ENCODE data around the gene EFHD2. TPM values are rescaled to one million over a fixed set of nuclear protein-coding genes. Genes with fewer than 3 reads are reported as not detected.

EFHD2 gene
- total RNA-seq, 6 experiments from 2014 or later: 41.2 to 67.2 (median 65.3) TPM

- H3K27ac Mint-ChIP-seq: no peak overlapping the region
- no peaks in the 10 kb centered on the region for H3K36me3 Mint-ChIP-seq (ENCODE audit: low read depth)
- TF ChIP-seq CTCF (IDR thresholded peaks at IDR 0.05): no peak
- no peak for DNase-seq
- H3K4me3 Mint-ChIP-seq: no peak overlapping the region
- H3K4me1 Mint-ChIP-seq (ENCODE audit: low read depth): no peaks in the 10 kb centered on the region
- H3K27me3 Mint-ChIP-seq (ENCODE audit: insufficient read depth): peaks cover 32% of the 10 kb centered on the region
- H3K9me3 Mint-ChIP-seq: no peaks in the 10 kb centered on the region
Measured at GRCh38 chr1:15472587-15472986, 62.9 kb downstream of the EFHD2 start.

GRCh38 chr1:15475752-15476314 lies 66.1 kb downstream of the EFHD2 start, which contains the start of gene CELA2B:
CELA2B (plus strand) TSS chr1:15476104; CDS start chr1:15476126, 22 bp downstream.
- TF ChIP-seq CTCF (IDR thresholded peaks at IDR 0.05): no peak
- no peak for DNase-seq
- Mint-ChIP-seq H3K27me3 (ENCODE audit: insufficient read depth) (peaks cover 23% of the 10 kb centered on the region), H3K4me1 (ENCODE audit: low read depth) (no peaks in the 10 kb centered on the region), H3K36me3 (ENCODE audit: low read depth) (no peaks in the 10 kb centered on the region), H3K4me3 (no peak within 1 kb of the TSS), H3K9me3 (no peaks in the 10 kb centered on the region), H3K27ac (no peak within 1 kb of the TSS)

GRCh38 chr1:15476927-15477326 lies 67.2 kb downstream of the EFHD2 start:
- Mint-ChIP-seq H3K36me3 (ENCODE audit: low read depth) (no peaks in the 10 kb centered on the region), H3K9me3 (no peaks in the 10 kb centered on the region), H3K27me3 (ENCODE audit: insufficient read depth) (peaks cover 19% of the 10 kb centered on the region), H3K4me3 (no peak overlapping the region), H3K4me1 (ENCODE audit: low read depth) (no peaks in the 10 kb centered on the region), H3K27ac (no peak overlapping the region)
- DNase-seq: no peak
- no peak for TF ChIP-seq CTCF (IDR thresholded peaks at IDR 0.05)

GRCh38 chr1:15477646-15478212 lies 68.0 kb downstream of the EFHD2 start:
- H3K4me3 Mint-ChIP-seq: no peak overlapping the region
- no peaks in the 10 kb centered on the region for H3K4me1 Mint-ChIP-seq (ENCODE audit: low read depth)
- H3K27me3 Mint-ChIP-seq (ENCODE audit: insufficient read depth): peaks cover 20% of the 10 kb centered on the region
- H3K9me3 Mint-ChIP-seq: no peaks in the 10 kb centered on the region
- no peak overlapping the region for H3K27ac Mint-ChIP-seq
- no peak for TF ChIP-seq CTCF (IDR thresholded peaks at IDR 0.05)
- DNase-seq: no peak
- H3K36me3 Mint-ChIP-seq (ENCODE audit: low read depth): no peaks in the 10 kb centered on the region

Other genes starting within 250 kb of the EFHD2 start
- gene FHAD1, start 162.7 kb upstream of the EFHD2 start, total RNA-seq (2021; fragmentation: NEBNext Ultra II Directional; extraction: Animal tissue kit (Norgen Biotek cat#: 25700)): under 1 TPM in 2 of 6 experiments, not detected in 4; 0.16 to 0.25 TPM
- not detected for gene CTRC, start 28.6 kb downstream of the EFHD2 start, total RNA-seq (2021; fragmentation: NEBNext Ultra II Directional; extraction: Animal tissue kit (Norgen Biotek cat#: 25700))
- not detected for gene CELA2A, start 46.8 kb downstream of the EFHD2 start, total RNA-seq (2021; fragmentation: NEBNext Ultra II Directional; extraction: Animal tissue kit (Norgen Biotek cat#: 25700))
- not detected for gene CELA2B, start 66.2 kb downstream of the EFHD2 start, total RNA-seq (2021; fragmentation: NEBNext Ultra II Directional; extraction: Animal tissue kit (Norgen Biotek cat#: 25700))
- 1 to 10 TPM; 7.2 to 8.9 (median 7.8) TPM for gene CASP9, start 114.3 kb downstream of the EFHD2 start, total RNA-seq (2021; fragmentation: NEBNext Ultra II Directional; extraction: Animal tissue kit (Norgen Biotek cat#: 25700))
- 10 to 100 TPM; 21.5 to 26.5 (median 22.8) TPM for gene DNAJC16, start 117.0 kb downstream of the EFHD2 start, total RNA-seq (2021; fragmentation: NEBNext Ultra II Directional; extraction: Animal tissue kit (Norgen Biotek cat#: 25700))
- under 1 TPM in 3 of 6 experiments, not detected in 3; 0.07 to 0.14 (median 0.09) TPM for gene AGMAT, start 175.2 kb downstream of the EFHD2 start, total RNA-seq (2021; fragmentation: NEBNext Ultra II Directional; extraction: Animal tissue kit (Norgen Biotek cat#: 25700))
- 10 to 100 TPM; 11.6 to 15.3 (median 13.3) TPM for gene DDI2, start 207.6 kb downstream of the EFHD2 start, total RNA-seq (2021; fragmentation: NEBNext Ultra II Directional; extraction: Animal tissue kit (Norgen Biotek cat#: 25700))